GM15510 (cell line): ENCODE measurements around the gene CCDC81.

ENCODE experiments used
- POLR2A ChIP-seq: IDR thresholded peaks from 3 replicates; pipeline ENCODE4 v1.6.1; 2011; ENCODE audit warnings: borderline replicate concordance; ENCODE audit not compliant: insufficient read length; ENCODE audit errors: extremely low read depth

The CCDC81 gene

GRCh38 chr11:86416494-86416893 is 41.8 kb downstream of the CCDC81 start:
- no peak for TF ChIP-seq POLR2A

- no peak for TF ChIP-seq POLR2A
Observed at GRCh38 chr11:86418106-86418505, 43.4 kb downstream of the CCDC81 start.

- TF ChIP-seq POLR2A, result no peak
Observed at GRCh38 chr11:86418513-86418912, 43.8 kb downstream of the CCDC81 start.

- TF ChIP-seq POLR2A, result no peak
Observed at GRCh38 chr11:86418917-86419316, 44.2 kb downstream of the CCDC81 start.

- TF ChIP-seq POLR2A, result no peak
Observed at GRCh38 chr11:86421946-86422345, 47.3 kb downstream of the CCDC81 start.

GRCh38 chr11:86422371-86422770 is 47.7 kb downstream of the CCDC81 start:
- no peak for TF ChIP-seq POLR2A

GRCh38 chr11:86427441-86427840 is 52.8 kb downstream of the CCDC81 start:
- TF ChIP-seq POLR2A, result no peak

- no peak for TF ChIP-seq POLR2A
Observed at GRCh38 chr11:86431258-86431657, 56.6 kb downstream of the CCDC81 start.

- TF ChIP-seq POLR2A, result no peak
Observed at GRCh38 chr11:86435711-86436110, 61.0 kb downstream of the CCDC81 start.

- TF ChIP-seq POLR2A, result no peak
Observed at GRCh38 chr11:86438685-86439084, 64.0 kb downstream of the CCDC81 start.

GRCh38 chr11:86440305-86440716 is 65.6 kb downstream of the CCDC81 start:
- TF ChIP-seq POLR2A, result no peak

- no peak for TF ChIP-seq POLR2A
Observed at GRCh38 chr11:86440843-86441242, 66.2 kb downstream of the CCDC81 start.

GRCh38 chr11:86442420-86442819 is 67.7 kb downstream of the CCDC81 start:
- TF ChIP-seq POLR2A, result no peak

GRCh38 chr11:86442827-86443226 is 68.1 kb downstream of the CCDC81 start:
- no peak for TF ChIP-seq POLR2A

- no peak for TF ChIP-seq POLR2A
Observed at GRCh38 chr11:86443415-86443814, 68.7 kb downstream of the CCDC81 start.

GRCh38 chr11:86444981-86445380 is 70.3 kb downstream of the CCDC81 start:
- TF ChIP-seq POLR2A, result no peak
